COR-L47 (cell line): Measurements from ENCODE around the gene UPP1.

Experiments used
- DNase-seq: peaks from one replicate; lab custom pipeline; 2025; lab: John Stamatoyannopoulos, UW

Gene UPP1

DNA sequence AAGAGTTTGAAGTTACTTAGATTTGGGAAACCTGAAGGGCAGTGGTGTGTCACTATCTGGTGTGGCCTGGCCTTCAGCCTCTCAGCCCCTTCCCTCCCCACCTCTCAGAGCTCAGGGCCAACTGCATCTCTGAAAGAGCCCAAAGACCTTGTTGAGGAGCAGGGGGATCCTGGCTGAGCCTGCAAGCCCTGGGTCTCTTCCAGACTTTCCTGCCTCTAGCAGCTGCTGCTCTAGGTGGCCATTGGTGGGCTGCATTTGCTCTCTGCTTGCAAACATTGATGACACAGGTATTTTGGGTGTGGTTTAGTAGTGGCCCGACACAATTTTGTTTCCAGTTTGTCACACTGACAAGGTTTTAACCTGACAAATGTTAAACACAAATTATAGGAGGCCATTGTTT is 3.1 kb upstream of the UPP1 start:
- no peak for DNase-seq

DNA sequence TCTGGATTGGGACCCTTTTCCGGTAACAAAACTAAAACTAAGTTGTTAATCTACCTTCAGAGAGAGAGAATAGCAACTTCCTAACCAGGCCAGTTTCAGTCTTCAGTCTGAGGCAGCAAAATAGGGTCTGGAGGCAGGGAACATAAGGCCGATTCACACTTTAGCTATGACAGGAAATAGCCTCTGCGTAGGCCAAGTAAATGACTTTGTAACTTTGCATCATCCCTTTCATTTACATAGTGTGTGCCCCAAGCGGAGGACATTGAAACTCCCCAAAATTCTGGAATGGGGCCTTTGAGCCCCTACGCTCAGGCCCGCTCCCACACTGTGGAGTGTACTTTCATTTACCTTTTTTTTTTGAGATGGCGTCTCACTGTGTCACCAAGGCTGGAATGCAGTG is 1.7 kb upstream of the UPP1 start:
- no peak for DNase-seq

DNA sequence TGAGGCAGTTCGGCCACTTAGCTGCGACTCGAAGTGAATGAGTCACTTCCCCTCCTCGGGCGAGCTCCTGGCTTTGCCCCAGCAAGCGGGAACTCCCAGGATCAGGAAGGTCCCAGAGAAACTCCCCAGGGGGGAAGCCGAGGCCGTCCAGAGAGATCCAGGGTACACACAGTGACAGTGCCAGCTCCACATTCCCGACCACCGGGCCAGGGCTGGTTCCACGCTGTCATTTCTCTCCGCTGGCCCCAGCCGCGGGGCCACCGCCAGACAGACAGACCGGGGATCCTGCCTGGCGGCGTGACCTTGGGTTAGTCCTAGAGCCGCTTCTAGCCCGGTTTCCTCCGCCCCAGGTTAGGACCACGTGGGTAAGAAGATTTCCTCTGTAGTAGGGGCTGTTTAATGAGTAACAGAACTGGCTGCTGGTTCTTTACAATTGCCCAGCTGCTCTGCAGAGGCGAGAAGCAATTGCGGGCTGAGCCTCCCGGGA is 463 bp upstream of the UPP1 start:
- peak; percentile 53 for DNase-seq

DNA sequence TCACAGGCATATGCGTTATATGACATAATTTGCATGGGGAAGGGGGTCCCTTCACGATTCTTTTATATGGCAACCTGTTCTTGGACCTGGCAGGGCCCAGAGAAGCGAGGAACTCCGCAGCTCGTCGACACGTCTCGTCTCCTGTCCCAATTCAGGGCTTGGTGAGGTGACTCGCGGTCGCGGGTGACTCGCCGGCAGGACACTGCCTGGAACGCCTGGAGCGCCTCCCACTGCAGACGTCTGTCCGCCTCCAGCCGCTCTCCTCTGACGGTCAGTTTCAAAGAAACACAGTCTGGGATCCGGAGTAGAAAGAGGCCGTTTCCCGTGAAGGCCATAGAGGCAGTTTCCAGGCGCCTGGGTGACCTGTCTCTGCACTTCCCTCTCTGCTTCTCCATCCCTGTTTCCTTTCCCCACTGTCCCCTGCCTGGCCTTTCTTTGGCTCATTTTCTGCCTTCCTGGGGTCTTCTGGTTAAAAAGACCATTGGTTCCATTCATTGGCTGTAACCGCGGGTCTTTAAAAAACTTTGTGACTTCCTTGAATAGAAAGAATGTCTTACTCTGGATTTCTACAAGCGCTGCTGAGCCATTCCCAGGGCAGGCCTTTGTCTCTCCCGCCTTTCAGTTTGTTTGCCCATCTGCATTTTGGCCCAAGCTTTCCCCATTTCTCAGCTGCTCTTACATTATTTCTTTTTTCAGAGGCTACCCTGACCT is 1.2 kb downstream of the UPP1 start:
- DNase-seq = no peak

DNA sequence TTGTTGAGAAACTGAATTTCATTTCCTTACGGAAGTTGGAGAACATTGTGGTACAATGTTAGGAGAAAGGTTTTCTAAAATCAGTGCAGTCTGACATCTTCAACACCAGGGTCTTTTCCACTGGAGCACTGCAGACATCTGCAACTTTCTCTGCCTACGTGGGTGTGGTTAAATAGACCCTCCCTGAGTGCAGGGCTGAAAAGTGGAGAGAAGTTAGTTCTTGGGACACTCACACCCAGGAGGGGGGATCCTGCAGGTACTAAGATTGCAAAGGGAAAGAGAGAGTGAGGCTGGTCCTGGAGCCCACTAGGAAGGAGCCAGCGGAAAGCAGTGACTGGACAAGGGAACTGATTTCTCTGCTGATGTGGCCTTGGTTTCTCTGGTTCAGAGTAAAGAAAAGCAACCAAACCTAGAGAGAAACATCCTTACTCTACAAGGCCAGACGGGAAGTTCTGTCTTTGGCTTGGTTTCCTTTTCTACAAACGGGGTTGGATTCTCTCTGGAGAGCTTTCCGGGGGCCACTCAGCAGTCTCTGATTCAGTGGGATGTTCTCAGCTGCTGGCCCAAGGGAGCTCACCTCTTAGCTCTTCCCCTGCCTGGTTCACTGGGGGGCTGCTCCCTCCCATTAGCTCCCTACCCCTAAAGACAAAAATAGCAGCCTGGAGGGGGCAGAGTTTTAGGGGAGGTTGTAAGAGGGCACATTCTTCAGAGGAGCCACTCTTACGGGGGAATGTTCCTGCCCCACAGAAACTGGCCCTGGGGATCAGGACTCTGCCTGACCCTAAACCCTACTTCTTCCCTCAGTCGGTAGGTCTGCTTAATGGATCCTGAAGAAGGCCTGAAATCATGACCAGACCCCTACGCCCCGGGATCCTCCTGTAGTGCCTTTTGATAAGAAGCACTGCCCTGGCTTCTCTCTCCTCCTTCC is 2.7 kb downstream of the UPP1 start:
- DNase-seq = no peak

DNA sequence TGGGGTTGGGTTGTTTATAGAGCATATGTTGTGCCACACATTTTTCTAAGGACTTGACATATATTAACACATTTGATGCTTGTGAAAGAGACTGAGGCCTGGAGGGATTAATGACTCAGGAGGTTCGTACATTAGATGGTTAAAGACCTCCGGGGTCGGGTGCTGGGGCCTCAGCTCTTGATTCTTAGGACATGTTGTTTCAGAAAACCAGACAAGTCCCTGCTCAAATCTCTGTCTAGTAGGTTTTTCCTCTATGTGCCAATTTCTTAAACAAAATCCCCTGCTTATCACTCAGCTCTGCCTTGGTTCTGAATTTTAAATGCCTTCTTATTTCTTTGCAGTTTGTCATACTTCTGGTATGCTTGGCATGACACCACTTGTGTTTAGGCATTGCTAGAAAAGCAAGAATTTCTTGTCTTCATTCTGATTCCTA is 5.8 kb downstream of the UPP1 start:
- no peak for DNase-seq

DNA sequence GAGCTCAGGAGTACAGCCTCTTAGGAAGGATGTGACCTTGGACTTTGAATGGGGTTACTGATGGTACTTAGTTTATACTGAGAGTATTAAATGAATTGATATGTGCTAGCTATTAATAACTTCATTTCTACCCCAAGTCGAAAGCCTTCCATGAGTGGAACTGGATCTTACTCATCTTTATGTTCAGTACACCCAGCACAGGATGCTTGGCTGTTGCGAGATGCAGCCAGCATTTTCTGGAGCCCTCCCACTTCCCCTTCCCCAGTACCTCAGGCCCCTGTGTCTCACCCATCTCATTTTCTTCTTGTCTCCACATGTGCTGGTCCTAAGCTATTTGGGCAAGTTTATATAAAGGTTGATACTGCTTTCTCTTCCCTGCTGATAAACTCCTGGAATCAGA is 7.2 kb downstream of the UPP1 start:
- DNase-seq = no peak

DNA sequence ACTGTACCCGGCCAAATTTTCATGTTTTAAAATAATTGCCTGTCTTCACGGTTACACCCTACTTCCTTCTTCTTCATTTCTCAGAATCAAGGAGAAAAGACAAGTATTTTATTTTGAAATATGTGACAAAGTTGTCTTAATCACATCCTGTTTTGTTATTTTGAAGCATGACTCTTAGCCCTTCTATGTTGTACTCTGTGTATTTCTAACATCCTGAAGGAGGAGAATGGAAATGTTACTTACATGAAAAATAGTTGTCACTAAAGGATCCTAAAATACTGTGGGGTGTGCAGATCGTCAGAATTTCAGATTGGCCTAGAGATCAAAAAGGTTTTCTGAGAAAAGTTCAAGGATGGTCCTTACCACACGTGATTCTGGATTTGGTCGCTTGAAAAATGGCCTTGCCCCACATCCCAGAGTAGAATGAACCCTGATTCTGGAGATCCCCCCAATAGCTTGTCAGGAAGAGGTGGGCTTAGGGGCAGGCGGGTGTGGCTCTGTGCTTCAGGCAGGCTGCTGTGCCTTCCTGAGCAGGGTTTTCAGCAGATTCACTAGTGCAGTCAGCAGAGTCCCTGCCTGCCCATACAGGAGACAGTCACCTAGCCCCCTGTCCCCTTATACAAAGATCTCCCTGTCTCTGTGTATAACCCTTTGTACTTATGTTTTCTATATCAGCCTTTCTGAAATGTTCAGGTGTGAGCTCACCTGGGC is 8.6 kb downstream of the UPP1 start:
- no peak for DNase-seq

DNA sequence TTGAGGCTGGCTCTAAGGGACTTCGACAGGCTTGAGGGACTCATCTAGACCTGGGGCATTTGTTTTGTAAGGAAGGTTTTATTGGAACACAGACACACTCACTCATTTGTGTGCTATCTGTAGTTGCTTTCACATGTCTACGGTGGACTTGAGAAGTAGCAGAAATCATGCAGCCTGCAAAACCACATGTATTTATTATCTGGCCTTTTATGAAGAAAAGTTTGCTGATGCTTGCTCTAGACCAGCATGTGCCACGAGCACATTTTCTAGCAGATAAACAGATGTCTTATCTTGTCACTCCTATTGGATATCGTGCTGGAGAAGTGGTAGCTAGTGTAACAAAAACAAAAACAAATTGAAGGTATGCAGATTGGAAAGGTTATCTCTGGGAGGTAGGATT is 9.8 kb downstream of the UPP1 start:
- no peak for DNase-seq

DNA sequence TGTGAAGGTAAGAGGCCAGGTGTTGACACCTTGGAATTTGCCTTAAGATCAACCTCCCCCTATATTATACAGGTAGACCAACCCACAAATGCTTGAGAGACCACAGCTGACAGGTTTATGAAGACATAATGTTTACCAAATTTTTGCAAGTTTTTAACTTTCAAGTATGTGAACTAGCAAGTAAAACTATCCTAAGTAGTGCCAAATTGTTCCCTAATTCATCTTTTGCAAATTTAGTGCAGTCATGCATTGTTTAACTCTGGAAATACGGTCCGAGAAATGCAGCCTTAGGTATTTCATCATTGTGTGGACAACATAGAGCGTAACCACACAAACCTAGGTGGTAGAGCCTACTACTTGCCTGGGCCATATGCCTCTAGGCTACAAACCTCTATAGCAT is 10.7 kb downstream of the UPP1 start:
- no peak for DNase-seq

DNA sequence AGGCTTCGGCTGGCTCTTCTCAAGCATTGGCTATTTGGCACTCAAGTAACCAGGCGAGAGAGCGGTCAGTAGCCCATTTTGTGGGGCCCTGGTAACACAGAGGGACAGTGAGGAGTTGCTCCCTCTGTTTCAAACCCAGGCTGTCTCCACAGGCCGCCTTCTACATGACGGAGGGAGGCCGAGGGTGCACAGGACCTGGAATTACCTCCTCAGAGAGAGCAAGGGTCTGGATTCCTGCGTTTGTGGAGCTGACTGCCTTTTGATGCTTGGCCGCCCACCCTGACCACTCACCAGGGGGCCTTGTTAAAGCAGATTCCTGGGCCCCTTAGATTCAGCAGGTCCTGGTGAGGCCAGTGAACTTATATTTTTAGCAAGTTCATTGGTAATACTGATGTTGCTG is 12.3 kb downstream of the UPP1 start:
- DNase-seq = no peak

DNA sequence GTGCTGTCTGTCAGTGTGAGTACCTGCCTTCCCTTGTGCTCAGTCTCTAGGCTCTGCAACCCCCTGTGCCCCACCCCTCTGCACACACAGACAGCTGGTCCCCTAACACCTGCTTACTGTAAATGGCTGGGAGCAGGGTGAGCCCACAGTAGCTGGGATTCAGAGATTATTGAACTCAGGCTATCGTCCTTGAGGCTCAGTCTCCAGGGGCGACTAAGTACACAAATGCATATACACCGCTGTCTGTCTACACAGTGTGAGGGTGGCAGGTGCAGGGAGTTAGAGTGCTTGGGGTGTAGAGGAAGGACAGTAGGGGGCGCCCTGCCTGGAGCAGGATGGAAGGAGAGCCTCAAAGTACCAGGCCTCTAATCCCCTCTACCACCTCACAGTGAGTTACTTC is 12.9 kb downstream of the UPP1 start:
- peak; percentile 7 for DNase-seq

DNA sequence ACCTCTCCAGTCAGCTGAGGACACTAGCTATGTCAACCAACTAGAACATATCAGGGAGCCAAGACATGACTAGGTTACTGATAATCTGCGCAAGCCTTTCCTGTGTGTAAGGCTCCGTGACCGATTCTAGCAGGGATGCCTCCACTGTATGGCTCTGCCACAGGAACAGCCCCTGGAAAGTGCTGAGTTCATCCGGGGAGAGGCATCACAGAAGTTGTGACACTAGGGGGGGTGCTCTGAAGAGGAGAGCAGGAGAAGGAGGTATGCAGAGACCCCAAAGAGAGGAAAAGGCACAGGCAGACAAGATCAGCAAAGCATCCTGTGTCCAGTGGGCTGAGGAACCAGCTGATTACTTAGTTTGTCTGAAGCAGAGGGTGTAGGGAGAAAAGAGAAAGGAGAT is 13.5 kb downstream of the UPP1 start:
- DNase-seq = no peak

DNA sequence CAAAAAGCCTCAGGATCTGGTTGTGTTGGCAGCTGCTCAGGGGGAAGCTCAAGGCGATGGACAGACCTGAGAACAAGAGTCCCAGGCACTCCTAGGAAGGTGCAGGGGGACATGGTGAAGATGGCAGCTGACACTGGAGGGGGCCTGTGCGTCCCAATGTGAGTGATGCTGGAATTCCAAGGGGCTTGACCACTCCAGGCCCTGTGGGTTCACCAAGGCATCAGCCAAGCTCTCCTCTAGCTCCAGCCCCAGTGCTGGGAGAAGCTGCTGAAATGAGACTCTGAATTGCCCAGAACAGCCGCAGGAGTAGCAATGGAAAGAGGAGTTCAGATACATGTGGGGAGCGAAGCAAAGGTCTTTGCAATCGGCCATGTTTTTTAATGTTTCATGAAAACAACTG is 16.0 kb downstream of the UPP1 start:
- no peak for DNase-seq

DNA sequence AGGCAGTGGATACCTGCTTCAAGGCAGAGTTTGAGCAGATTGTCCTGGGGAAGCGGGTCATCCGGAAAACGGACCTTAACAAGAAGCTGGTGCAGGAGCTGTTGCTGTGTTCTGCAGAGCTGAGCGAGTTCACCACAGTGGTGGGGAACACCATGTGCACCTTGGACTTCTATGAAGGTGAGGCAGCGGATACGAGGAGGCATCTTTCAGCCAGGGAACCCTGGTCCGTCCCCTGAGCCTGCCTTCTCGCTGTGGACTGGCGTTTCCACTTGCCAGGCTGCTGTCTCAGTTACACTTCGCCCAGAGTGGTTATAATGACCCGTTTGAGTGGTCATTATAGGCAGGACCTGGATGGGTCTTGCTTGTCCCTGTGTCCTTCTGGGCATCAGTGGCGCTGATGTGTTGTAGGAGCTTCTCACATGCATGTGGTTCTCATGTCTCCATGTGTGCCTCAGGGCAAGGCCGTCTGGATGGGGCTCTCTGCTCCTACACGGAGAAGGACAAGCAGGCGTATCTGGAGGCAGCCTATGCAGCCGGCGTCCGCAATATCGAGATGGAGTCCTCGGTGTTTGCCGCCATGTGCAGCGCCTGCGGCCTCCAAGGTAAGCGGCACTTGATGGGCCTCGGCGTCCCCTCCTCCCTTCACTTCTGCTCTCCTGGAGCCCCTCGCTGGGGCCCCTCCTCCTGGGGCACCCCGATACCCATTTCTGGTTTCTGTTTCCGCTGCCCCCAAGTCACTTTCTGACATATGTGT is 18.0 kb downstream of the UPP1 start:
- DNase-seq = no peak

DNA sequence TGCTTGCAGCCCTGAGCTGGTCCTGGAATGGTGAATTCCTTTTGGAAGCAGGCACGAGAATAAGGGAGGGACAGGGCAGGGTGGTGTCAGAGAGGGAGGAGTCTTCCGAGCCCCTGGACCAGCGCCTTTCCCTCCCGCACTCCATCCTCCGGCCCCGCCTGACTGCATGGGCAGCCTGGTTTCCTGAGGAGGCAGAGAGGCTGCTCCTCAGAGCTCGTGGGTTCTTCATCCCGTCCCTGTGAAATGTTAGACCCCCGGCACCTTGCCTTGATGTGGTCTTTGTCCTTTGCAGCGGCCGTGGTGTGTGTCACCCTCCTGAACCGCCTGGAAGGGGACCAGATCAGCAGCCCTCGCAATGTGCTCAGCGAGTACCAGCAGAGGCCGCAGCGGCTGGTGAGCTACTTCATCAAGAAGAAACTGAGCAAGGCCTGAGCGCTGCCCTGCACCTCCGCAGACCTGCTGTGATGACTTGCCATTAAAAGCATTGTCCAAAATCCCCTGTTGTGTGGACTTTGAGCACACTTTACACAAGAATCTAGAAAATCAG is 18.9 kb downstream of the UPP1 start:
- DNase-seq = no peak

DNA sequence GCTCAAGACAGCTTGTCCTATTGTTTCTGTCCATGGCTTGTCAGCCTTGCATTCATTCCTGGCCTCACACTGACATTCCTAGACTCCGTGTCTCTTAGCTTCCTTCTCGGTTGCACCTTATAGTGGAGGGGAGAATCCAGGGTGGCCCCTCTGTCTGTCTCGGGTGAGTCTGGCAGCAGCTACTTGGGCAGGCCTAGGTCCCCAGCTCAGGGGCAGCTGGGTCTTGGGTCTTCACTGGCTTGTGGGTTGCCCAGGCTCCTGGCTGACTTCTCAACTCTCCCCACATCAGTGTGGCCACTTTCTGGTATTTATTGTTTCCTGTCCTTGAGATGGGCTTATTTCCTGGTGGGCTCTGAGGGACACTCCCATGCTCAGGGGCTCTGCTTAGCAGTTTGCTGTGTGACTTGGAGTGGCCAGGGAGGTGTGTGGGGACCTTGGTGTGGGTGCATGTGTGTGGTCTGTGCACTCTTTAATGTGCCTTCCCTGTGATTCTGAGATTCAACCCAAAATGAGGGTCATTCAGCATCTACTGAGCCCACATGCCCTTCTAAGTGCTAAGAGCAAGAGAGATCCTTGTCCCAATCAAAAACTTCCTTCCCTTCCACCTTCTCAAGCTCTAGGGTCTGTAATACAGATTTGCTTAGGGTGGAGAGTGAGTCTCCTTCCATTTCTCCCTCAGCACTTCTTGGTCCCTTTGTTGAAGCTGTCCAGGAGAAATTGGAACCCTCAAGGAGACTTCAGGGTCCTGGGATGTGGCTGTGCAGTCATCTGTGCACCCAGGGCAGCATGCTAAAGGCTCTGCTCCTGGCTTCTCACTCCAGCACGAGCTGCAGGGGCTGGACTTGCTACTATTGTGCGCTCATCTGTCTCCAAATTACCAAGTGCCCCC is 20.1 kb downstream of the UPP1 start:
- DNase-seq = no peak

DNA sequence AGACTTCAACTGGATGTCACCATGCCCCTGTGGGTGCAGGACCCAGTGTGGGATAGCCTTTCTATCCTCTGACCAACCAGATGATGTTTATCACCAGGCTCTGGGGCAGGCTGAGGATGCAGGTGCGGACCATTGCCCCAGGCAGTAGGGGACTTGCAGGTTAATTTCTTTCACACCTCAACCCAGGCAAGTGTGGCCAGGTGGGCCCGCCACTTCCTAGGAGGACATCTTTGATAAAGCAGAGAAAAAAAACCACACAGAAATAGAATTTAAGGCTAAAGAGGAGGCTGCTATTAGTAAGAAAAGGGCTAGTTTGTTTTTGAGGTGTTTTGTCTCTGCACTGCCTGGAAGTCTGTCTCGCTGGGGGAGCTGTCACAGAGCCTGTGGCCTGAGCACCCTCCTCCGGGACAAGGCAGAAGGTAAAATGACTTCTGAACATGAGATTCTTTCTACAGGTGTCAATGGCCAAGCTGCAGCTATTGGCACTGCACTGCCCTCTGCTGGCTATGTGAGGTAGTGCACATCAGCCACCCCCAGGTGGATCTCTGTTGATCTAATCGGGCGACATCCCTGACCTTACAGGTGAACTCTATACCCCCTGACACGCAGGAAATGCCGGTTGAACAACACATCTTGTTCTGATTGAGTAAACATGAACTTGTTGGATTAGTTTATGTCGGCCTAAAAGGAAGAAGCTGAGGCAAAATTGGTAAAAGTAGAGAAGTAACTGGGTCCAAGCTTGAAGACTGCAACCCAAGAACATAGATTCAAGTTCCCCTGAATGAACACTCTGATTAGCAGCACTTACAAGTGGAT is 21.0 kb downstream of the UPP1 start:
- DNase-seq = peak; percentile 49

DNA sequence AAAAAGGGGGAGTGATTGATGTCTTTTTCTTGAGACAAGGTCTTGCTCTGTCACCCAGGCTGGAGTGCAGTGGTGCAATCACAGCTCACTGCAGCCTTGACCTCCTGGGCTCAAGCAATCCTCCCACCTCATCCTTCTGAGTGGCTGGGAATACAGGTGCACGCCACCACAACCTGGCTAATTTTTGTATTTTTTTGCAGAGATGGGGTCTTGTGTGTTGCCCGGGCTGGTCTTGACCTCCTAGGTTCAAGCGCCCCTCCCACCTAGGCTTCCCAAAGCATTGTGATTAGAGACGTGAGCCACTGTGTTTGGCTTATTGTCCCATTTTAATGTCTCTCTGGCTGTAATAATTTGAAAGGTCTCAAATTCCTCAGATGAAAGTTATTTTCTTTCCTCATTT is 21.8 kb downstream of the UPP1 start:
- no peak for DNase-seq

DNA sequence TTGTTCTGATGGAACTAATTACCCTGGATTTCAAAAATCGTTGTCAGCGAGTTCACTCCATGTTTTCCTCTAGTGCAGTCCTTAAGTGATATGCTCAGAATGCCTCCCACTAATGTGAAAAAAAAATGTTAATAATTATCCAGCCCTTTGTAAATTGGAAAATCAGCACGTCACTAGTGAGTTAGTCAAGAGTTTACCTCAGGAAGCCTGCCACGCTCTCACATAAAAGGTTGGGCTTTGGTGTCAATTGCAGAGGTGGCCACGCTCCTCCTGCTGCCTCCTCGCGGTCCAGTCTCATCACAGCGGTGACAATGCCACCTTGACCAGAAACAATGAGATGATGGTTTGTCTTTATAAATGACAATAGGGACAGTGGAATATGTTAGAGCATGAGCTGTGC is 22.5 kb downstream of the UPP1 start:
- no peak for DNase-seq
